Measurements from ENCODE around the gene CNTN4. TPM values are rescaled to one million over a fixed set of nuclear protein-coding genes. Genes with fewer than 3 reads are reported as not detected.
A peak's percentile ranks its signal among the peaks of the same experiment; 100 is the strongest.

Gene CNTN4
- total and polyA plus RNA-seq, 7 donors, result 0.17 to 3.2 (median 0.42) TPM

DNA sequence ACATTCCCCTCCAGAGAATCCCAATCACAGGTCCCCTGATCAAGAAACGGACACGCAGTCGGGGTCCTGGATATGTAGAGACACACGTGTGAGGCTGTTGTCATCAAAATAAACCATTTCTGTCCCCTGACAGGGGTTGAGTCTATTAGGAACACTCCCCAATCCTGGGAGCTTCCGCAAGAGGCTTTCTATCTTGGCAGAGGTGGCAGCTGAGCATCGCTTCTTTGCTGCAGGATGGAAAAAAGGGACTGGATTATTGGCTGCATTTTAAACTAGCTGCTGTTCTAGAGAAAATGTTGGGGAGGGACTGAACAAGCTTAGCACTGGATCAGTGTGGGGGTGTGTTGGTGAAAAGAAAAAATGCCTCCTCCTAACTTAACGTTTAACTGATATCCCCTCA, 2.5 kb upstream of the CNTN4 start:
- Histone ChIP-seq H3K27ac (no peak overlapping the region), H3K27me3 (ENCODE audit: insufficient read depth in 3 of 3, low read length in 2 of 3) (peaks cover 8 to 48% (median 12%) of the 10 kb centered on the region in 3 donors), H3K9me3 (no peaks in the 10 kb centered on the region), H3K4me1 (no peaks in the 10 kb centered on the region), H3K36me3 (ENCODE audit: insufficient read depth in 1 of 2, low read depth in 1 of 2) (no peaks in the 10 kb centered on the region), H3K4me3 (no peak overlapping the region)
- no peak for DNase-seq
- TF ChIP-seq, protein P1, sequence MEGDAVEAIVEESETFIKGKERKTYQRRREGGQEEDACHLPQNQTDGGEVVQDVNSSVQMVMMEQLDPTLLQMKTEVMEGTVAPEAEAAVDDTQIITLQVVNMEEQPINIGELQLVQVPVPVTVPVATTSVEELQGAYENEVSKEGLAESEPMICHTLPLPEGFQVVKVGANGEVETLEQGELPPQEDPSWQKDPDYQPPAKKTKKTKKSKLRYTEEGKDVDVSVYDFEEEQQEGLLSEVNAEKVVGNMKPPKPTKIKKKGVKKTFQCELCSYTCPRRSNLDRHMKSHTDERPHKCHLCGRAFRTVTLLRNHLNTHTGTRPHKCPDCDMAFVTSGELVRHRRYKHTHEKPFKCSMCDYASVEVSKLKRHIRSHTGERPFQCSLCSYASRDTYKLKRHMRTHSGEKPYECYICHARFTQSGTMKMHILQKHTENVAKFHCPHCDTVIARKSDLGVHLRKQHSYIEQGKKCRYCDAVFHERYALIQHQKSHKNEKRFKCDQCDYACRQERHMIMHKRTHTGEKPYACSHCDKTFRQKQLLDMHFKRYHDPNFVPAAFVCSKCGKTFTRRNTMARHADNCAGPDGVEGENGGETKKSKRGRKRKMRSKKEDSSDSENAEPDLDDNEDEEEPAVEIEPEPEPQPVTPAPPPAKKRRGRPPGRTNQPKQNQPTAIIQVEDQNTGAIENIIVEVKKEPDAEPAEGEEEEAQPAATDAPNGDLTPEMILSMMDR (IDR thresholded peaks at IDR 0.05), result no peak
- no peak for ATAC-seq
- 4 to 6% (median 5%) methylated on average over 7 of the region's 7 CpGs for WGBS, 3 donors
- intact Hi-C loops (cut with DNase I), result no loop called here

DNA sequence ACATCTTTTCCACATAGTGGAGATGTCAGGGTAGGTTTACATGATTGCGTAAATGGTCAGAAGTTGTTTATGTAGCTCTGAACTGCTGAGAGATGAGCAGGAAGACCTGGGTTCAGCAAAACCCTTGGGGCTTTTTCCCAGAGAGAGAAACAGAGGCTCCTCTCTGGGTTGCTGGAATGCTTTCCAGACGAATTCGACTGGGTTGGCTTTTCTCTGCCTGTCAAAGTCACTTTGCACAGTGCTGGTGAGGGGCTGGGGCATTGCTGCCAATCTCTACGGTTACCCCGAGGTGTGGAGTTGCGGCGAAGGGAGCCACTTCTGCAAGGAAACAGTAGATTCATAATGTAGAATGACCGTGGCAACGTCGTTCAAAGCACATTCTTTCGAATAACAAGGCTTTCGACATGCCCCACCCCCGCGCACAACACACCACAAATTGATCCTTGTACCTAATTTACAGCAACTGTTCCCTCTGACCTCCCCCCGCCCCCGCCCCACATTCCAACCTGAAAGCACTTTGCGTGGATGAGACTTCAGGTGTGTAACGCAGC, 950 bp upstream of the CNTN4 start:
- H3K4me3 ChIP-seq, result peak overlapping the region; percentile 54
- H3K4me1 ChIP-seq, result no peaks in the 10 kb centered on the region
- H3K27ac ChIP-seq, result no peak overlapping the region
- H3K27me3 ChIP-seq (ENCODE audit: insufficient read depth in 3 of 3, low read length in 2 of 3), result peaks cover 8 to 48% (median 12%) of the 10 kb centered on the region in 3 donors
- H3K9me3 ChIP-seq, result no peaks in the 10 kb centered on the region
- TF ChIP-seq, protein P1 (IDR thresholded peaks at IDR 0.05), result no peak
- 5 to 7% (median 5%) methylated on average over 18 of the region's 18 CpGs for WGBS, 3 donors
- no peaks in the 10 kb centered on the region for H3K36me3 ChIP-seq (ENCODE audit: insufficient read depth in 1 of 2, low read depth in 1 of 2)
- intact Hi-C loops (cut with DNase I), result no loop called here
- ATAC-seq (no peak), DNase-seq (no peak)

DNA sequence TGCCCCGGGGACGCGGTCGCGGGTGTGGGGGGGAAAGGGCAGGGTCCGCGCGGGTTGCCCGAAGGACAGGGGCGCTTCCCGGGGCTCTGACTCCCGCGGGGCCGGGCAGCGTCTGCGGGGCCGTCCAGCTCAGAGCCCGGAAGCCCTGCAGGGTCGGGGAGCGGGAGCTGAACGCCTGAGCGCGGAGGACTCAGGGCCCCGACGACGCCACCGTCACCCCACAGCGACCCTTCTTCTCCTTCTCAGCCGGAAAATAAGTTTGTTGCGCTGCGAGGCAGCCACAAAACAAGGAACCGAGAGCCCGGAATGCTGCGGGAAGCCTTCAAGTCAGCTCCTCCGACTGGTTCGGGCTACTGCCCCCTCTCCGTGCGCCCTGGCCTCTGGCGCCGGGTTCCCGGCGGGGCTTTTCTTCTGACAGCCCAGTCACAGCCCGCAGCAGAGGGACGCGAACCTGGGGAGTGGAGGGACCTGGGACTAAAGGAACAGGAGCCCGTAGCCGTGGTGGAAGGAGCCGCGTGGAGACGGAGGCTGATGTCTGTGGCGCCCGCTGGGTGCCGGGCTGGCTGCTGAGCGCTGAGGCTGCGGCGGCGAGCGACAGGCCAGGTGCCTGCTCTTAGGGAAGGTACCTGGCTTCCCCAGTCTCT, 484 bp downstream of the CNTN4 start:
- ATAC-seq (no peak), DNase-seq (peak in 1 of 2 donors; percentile 46)
- TF ChIP-seq, protein P1 (IDR thresholded peaks at IDR 0.05), result no peak
- WGBS, 3 donors, result 1 to 2% (median 1%) methylated on average over 37 to 58 of the region's 58 CpGs
- H3K4me1 ChIP-seq, result no peaks in the 10 kb centered on the region
- intact Hi-C loops (cut with DNase I), result no loop called here
- H3K27ac ChIP-seq, result no peak overlapping the region
- no peaks in the 10 kb centered on the region for H3K36me3 ChIP-seq (ENCODE audit: insufficient read depth in 1 of 2, low read depth in 1 of 2)
- no peaks in the 10 kb centered on the region for H3K9me3 ChIP-seq
- H3K27me3 ChIP-seq (ENCODE audit: insufficient read depth in 3 of 3, low read length in 2 of 3), result peaks cover 8 to 48% (median 12%) of the 10 kb centered on the region in 3 donors
- H3K4me3 ChIP-seq, result peak overlapping the region; percentile 54

DNA sequence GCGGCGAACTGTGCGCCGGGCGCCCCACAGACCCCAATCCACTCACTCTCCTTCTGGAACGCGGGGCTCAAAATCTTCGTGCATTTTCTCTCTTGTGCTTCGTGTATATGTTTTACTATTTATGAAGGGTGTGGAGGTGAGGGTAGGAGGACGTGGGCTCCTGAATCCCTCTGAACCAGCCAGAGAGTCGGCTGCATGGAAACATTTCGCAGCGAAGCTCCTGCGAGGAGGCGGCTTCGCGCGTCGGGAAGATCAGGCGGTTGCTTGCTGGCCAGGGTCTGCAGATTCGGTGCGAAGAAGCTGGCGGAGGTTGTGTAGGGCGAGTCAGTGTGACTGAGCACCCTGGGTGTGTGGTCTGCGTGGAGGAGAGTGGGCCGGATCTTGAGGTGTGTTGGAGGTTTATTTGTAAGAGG, 1.1 kb downstream of the CNTN4 start:
- Histone ChIP-seq H3K9me3 (no peaks in the 10 kb centered on the region), H3K27me3 (ENCODE audit: insufficient read depth in 3 of 3, low read length in 2 of 3) (peaks cover 8 to 48% (median 12%) of the 10 kb centered on the region in 3 donors), H3K27ac (no peak overlapping the region), H3K36me3 (ENCODE audit: insufficient read depth in 1 of 2, low read depth in 1 of 2) (no peaks in the 10 kb centered on the region), H3K4me3 (peak overlapping the region; percentile 54), H3K4me1 (no peaks in the 10 kb centered on the region)
- 2 to 3% (median 2%) methylated on average over 26 of the region's 26 CpGs for WGBS, 3 donors
- TF ChIP-seq, protein P1 (IDR thresholded peaks at IDR 0.05), result no peak
- no peak for DNase-seq
- intact Hi-C loops (cut with DNase I), result no loop called here
- ATAC-seq, result no peak

Measured in psoas muscle (tissue), 8 donors.